ENCODE data around the gene HAPSTR1. TPM values are rescaled to one million over a fixed set of nuclear protein-coding genes. Genes with fewer than 3 reads are reported as not detected.

HAPSTR1 gene
- total and polyA plus RNA-seq, 2 of the 8 experiments (the other 6 are each of a cell fraction or from before 2014, with no cell fraction given) = 11.9 to 66.1 TPM

DNA sequence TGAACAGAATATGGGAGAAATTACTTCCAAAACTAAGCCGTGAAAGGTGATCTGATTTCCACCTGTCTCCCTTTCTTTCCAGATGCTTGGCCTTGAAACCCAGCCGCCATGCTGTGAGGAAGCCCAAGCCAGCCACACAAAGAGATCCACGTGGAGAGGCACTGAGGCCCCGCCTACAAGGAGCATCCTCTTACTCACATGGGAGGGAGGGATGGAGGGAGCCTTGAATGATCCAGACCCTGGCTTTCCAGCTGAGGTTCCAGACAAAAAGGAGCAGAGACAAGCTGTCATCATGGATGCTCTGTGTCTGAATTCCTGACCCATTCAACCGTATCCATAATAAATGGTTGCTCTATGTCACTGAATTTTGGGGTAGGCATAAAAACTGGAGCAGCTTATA, 48.9 kb upstream of the HAPSTR1 start:
- Histone ChIP-seq H3K4me3 (ENCODE audit: extremely low read depth in 1 of 4, insufficient read depth in 2 of 4, low read depth in 3 of 4, low read length in 4 of 4) (no peak overlapping the region), H3K18ac (ENCODE audit: extremely low read depth, low read length) (no peak overlapping the region), H4K91ac (replicated peaks; ENCODE audit: insufficient read length, low read length) (no peak overlapping the region), H2BK20ac (ENCODE audit: low read length) (no peak overlapping the region), H2BK15ac (ENCODE audit: low read length) (no peak overlapping the region), H3K4me2 (ENCODE audit: insufficient read depth in 1 of 2, low read depth in 2 of 2, low read length in 2 of 2) (no peak overlapping the region), H3K79me1 (ENCODE audit: low read depth, low read length) (no peaks in the 10 kb centered on the region), H3K23ac (ENCODE audit: insufficient read length) (no peak overlapping the region), H3K27ac (ENCODE audit: low read depth, low read length) (no peak overlapping the region), H2BK5ac (ENCODE audit: low read depth, low read length) (no peak overlapping the region), H3K9me3 (ENCODE audit: insufficient read depth in 2 of 2, low read depth in 1 of 2, low read length in 1 of 2) (no peaks in the 10 kb centered on the region; a peak in 1 of 4 replicates), H3K4me1 (replicated peaks in 1 of 4; ENCODE audit: control insufficient read depth in 3 of 4, insufficient read depth in 4 of 4, low read length in 3 of 4) (peaks cover under 1 to 5% (median 2%) of the 10 kb centered on the region in 4 experiments; a peak in 6 of 7 replicates), H4K20me1 (replicated peaks in 1 of 2; ENCODE audit: control insufficient read depth in 1 of 2, insufficient read depth in 2 of 2, low read length in 2 of 2) (no peaks in the 10 kb centered on the region), H3K4ac (replicated peaks; ENCODE audit: insufficient read length, low read depth, low read length) (no peak overlapping the region), H2BK12ac (ENCODE audit: low read depth, low read length) (no peak overlapping the region), H4K8ac (ENCODE audit: extremely low read depth, insufficient read depth, low read length) (no peak overlapping the region), H3K36me3 (ENCODE audit: control insufficient read depth in 2 of 4, insufficient read depth in 4 of 4, low read length in 3 of 4) (no peaks in the 10 kb centered on the region), H2AFZ (ENCODE audit: low read length) (no peak overlapping the region), H2AK5ac (ENCODE audit: low read depth, low read length) (no peak overlapping the region), H4K5ac (ENCODE audit: insufficient read length, low read depth, low read length) (no peak overlapping the region), H3K9ac (replicated peaks in 1 of 4; ENCODE audit: extremely low read depth in 1 of 4, low read depth in 3 of 4, low read length in 3 of 4) (no peak overlapping the region), H2BK120ac (replicated peaks; ENCODE audit: low read depth, low read length) (no peak overlapping the region), H3K56ac (replicated peaks; ENCODE audit: insufficient read length, low read depth, low read length) (no peak overlapping the region), H3K27me3 (replicated peaks in 1 of 4; ENCODE audit: control insufficient read depth in 3 of 4, extremely low read depth in 1 of 4, insufficient read depth in 3 of 4, low read length in 3 of 4) (no peaks in the 10 kb centered on the region), H3K23me2 (ENCODE audit: low read depth, low read length) (no peaks in the 10 kb centered on the region), H3K14ac (ENCODE audit: insufficient read length) (no peak overlapping the region), H3K79me2 (ENCODE audit: control insufficient read depth in 1 of 2, insufficient read depth in 2 of 2, low read length in 2 of 2) (no peaks in the 10 kb centered on the region)
- ChIA-PET CTCF (ENCODE audit: partially characterized antibody) (interaction anchor here (0.6 to 3.9 kb wide), 6 partner anchors 8 to 359 kb away, joined by 3 to 21 read pairs (median 4); no protein-coding TSS in a partner anchor), POLR2A (ENCODE audit: partially characterized antibody) (interaction anchor here (1.3 kb wide), 1 partner anchor 10 kb away, joined by 5 read pairs; no protein-coding TSS in a partner anchor)
- DNase-seq (ENCODE audit: low read depth in 1 of 2, low spot score in 2 of 2) (no peak), FAIRE-seq (no peak)
- no peak for TF ChIP-seq GABPA (IDR thresholded peaks at IDR 0.05; ENCODE audit: borderline replicate concordance, insufficient read depth, low read length)
- TF ChIP-seq CBX8 (IDR thresholded peaks at IDR 0.05; ENCODE audit: borderline replicate concordance, low read depth, low read length) = no peak
- TF ChIP-seq HDAC6 (IDR thresholded peaks at IDR 0.05; ENCODE audit: low read depth, low read length) = no peak
- no peak for TF ChIP-seq SRF (IDR thresholded peaks at IDR 0.05; ENCODE audit: low read depth, low read length)
- no peak for TF ChIP-seq CTCF (IDR thresholded peaks at IDR 0.05; ENCODE audit: control extremely low read depth in 1 of 3, insufficient read depth in 1 of 3, low read depth in 1 of 3, low read length in 3 of 3)
- no peak for TF ChIP-seq SP2 (IDR thresholded peaks at IDR 0.05; ENCODE audit: low read length)
- no peak for TF ChIP-seq KDM5A (IDR thresholded peaks at IDR 0.05; ENCODE audit: low read length)
- TF ChIP-seq E2F6 (IDR thresholded peaks at IDR 0.05) = no peak
- no peak for TF ChIP-seq TAF7 (optimal IDR thresholded peaks at IDR 0.05; ENCODE audit: borderline replicate concordance, low read depth, low read length)
- 84% methylated on average over 5 of the region's 5 CpGs; no CpG with 5 or more reads in 1 of the 2 experiments for whole genome bisulfite sequencing, 2 experiments (ENCODE audit: extremely low coverage in 1 of 2, insufficient coverage in 1 of 2, insufficient read length in 1 of 2, insufficient replicate concordance in 2 of 2, low coverage in 1 of 2, low lambda C conversion rate in 2 of 2, missing lambda C conversion rate in 1 of 2)

All from H1 (cell line).